Measurements from ENCODE around the gene TMEM63C.

The TMEM63C gene

GRCh38 chr14:77253333-77254190 is 72.0 kb downstream of the TMEM63C start:
- no peaks in the 10 kb centered on the region; the same call in 1 of the 2 replicates for H3K36me3 ChIP-seq
- H3K4me3 ChIP-seq (ENCODE audit: low read depth, low read length): no peak overlapping the region
- H3K9me3 ChIP-seq (ENCODE audit: severe bottlenecking): no peaks in the 10 kb centered on the region
- no peaks in the 10 kb centered on the region for H3K27me3 ChIP-seq (ENCODE audit: insufficient read depth, low read depth, severe bottlenecking)
- no peak for DNase-seq
- no peak overlapping the region for H3K27ac ChIP-seq
- TF ChIP-seq CTCF (IDR thresholded peaks at IDR 0.05; ENCODE audit: low read depth, low read length): no peak

GRCh38 chr14:77256694-77257093 is 75.1 kb downstream of the TMEM63C start:
- H3K9me3 ChIP-seq (ENCODE audit: severe bottlenecking): no peaks in the 10 kb centered on the region
- no peak overlapping the region for H3K4me3 ChIP-seq (ENCODE audit: low read depth, low read length)
- DNase-seq: no peak
- no peak overlapping the region for H3K27ac ChIP-seq
- no peak for TF ChIP-seq CTCF (IDR thresholded peaks at IDR 0.05; ENCODE audit: low read depth, low read length)
- H3K36me3 ChIP-seq: no peaks in the 10 kb centered on the region; the same call in 1 of the 2 replicates
- no peaks in the 10 kb centered on the region for H3K27me3 ChIP-seq (ENCODE audit: insufficient read depth, low read depth, severe bottlenecking)

- H3K36me3 ChIP-seq: no peaks in the 10 kb centered on the region
- no peaks in the 10 kb centered on the region for H3K9me3 ChIP-seq (ENCODE audit: severe bottlenecking)
- no peak for TF ChIP-seq CTCF (IDR thresholded peaks at IDR 0.05; ENCODE audit: low read depth, low read length)
- H3K27ac ChIP-seq: no peak overlapping the region
- H3K27me3 ChIP-seq (ENCODE audit: insufficient read depth, low read depth, severe bottlenecking): no peaks in the 10 kb centered on the region
- no peak for DNase-seq
- no peak overlapping the region for H3K4me3 ChIP-seq (ENCODE audit: low read depth, low read length)
These were observed 76.1 kb downstream of the TMEM63C start for GRCh38 chr14:77257700-77258099.

GRCh38 chr14:77258566-77258965 is 77.0 kb downstream of the TMEM63C start:
- Histone ChIP-seq H3K27me3 (ENCODE audit: insufficient read depth, low read depth, severe bottlenecking) (no peaks in the 10 kb centered on the region), H3K27ac (no peak overlapping the region), H3K36me3 (no peaks in the 10 kb centered on the region), H3K9me3 (ENCODE audit: severe bottlenecking) (no peaks in the 10 kb centered on the region), H3K4me3 (ENCODE audit: low read depth, low read length) (no peak overlapping the region)
- no peak for TF ChIP-seq CTCF (IDR thresholded peaks at IDR 0.05; ENCODE audit: low read depth, low read length)
- no peak for DNase-seq

- H3K27me3 ChIP-seq (ENCODE audit: insufficient read depth, low read depth, severe bottlenecking): no peaks in the 10 kb centered on the region
- H3K9me3 ChIP-seq (ENCODE audit: severe bottlenecking): no peaks in the 10 kb centered on the region
- H3K36me3 ChIP-seq: no peaks in the 10 kb centered on the region
- no peak for DNase-seq
- H3K27ac ChIP-seq: no peak overlapping the region
- no peak for TF ChIP-seq CTCF (IDR thresholded peaks at IDR 0.05; ENCODE audit: low read depth, low read length)
- H3K4me3 ChIP-seq (ENCODE audit: low read depth, low read length): no peak overlapping the region
These were observed 77.6 kb downstream of the TMEM63C start for GRCh38 chr14:77259025-77259715.
